Lung (tissue), 12 donors: ENCODE data around the gene STX8. TPM values are rescaled to one million over a fixed set of nuclear protein-coding genes. Genes with fewer than 3 reads are reported as not detected.
"Not testable (repeated sequence)": the region's sequence is repeated elsewhere in the genome, so short reads cannot be mapped to it uniquely, and the experiment has no call there.

Source experiments
- ATAC-seq: fragments of 200-7000 bp; cut with Tn5 transposase; one replicate; pipeline ENCODE4 v1.9.1; 2020; ENCODE audit warnings: moderate number of reproducible peaks; ENCODE audit not compliant: insufficient read depth, low FRiP score
- DNase-seq, 3 donors: peaks; one replicate each; pipeline ENCODE4 v3.0.0-alpha.2; 2013 to 2017
- H3K27ac ChIP-seq, 2 donors: one replicate each; pipeline ENCODE4 v1.5.1; 2013; ENCODE audit warnings: mild to moderate bottlenecking in 2 of 2, moderate library complexity in 2 of 2, control low read depth in 1 of 2, inconsistent platforms in 1 of 2, low read depth in 1 of 2, low read length in 1 of 2
- H3K27me3 ChIP-seq, 3 donors: one replicate each; pipeline ENCODE4 v1.5.1; 2013; ENCODE audit warnings: low read length in 2 of 3; ENCODE audit not compliant: control insufficient read depth in 3 of 3, insufficient read depth in 3 of 3
- H3K36me3 ChIP-seq, 4 donors: one replicate each; pipeline ENCODE4 v1.5.1; 2013; ENCODE audit warnings: low read length in 4 of 4, mild to moderate bottlenecking in 1 of 4, moderate library complexity in 1 of 4; ENCODE audit not compliant: control insufficient read depth in 4 of 4, insufficient read depth in 4 of 4
- H3K4me1 ChIP-seq, 5 donors: one replicate each; pipeline ENCODE4 v1.5.1; 2013; ENCODE audit warnings: low read length in 5 of 5, mild to moderate bottlenecking in 2 of 5, moderate library complexity in 1 of 5; ENCODE audit not compliant: control insufficient read depth in 5 of 5, insufficient read depth in 5 of 5
- H3K4me3 ChIP-seq: one replicate; pipeline ENCODE4 v1.5.1; 2013; ENCODE audit warnings: mild to moderate bottlenecking, control low read depth, moderate library complexity
- H3K9ac ChIP-seq, 2 donors: one replicate each; pipeline ENCODE4 v1.5.1; 2013; ENCODE audit warnings: low read length in 2 of 2, control low read depth in 1 of 2; ENCODE audit not compliant: insufficient read depth in 1 of 2
- H3K9me3 ChIP-seq, 4 donors: one replicate each; pipeline ENCODE4 v1.5.1; 2013; ENCODE audit warnings: low read length in 3 of 4, mild to moderate bottlenecking in 1 of 4, moderate library complexity in 1 of 4; ENCODE audit not compliant: control insufficient read depth in 4 of 4, insufficient read depth in 3 of 4
- CTCF ChIP-seq: IDR thresholded peaks from 2 replicates; pipeline ENCODE4 v1.5.1; 2012; ENCODE audit warnings: mild to moderate bottlenecking; ENCODE audit errors: control extremely low read depth, extremely low read depth
- WGBS, 2 donors: extraction: QIAGEN DNeasy Blood & Tissue Kit; methylation state at CpG; one replicate each; pipeline ENCODE4 v1.1.7; 2013; 5-methylcytosine and 5-hydroxymethylcytosine counted together
- polyA plus RNA-seq, 2 donors: library from polyadenylated mRNA; stranded (reverse); fragments of 200-250 nt; gene quantifications; one replicate each; pipeline ENCODE4 v1.2.1, GENCODE V29; 2013
- total RNA-seq, 2 donors: library from RNA; depleted of rRNA in 1 of 2; stranded (reverse); fragments of >200 nt in 1 of 2; gene quantifications; one replicate each; pipeline ENCODE4 v1.2.1, GENCODE V29; 2014 to 2021
- donor health status: control.
- donor health status: control.
- donor health status: Bipolar disorder and iron deficiency.
- donor health status: healthy.
- donor health status: DM: yes; HTN: yes; CAD: no.

The STX8 gene
- total and polyA plus RNA-seq, 4 donors: 36.5 to 81.1 (median 63.2) TPM

- Histone ChIP-seq H3K4me1 (no peaks in the 10 kb centered on the region), H3K4me3 (no peak overlapping the region), H3K27me3 (no peaks in the 10 kb centered on the region), H3K9ac (no peak overlapping the region), H3K36me3 (peaks cover 0 to 2% (median 0%) of the 10 kb centered on the region in 4 donors), H3K27ac (no peak overlapping the region), H3K9me3 (peaks cover 0 to 5% (median 0%) of the 10 kb centered on the region in 4 donors)
- ATAC-seq: no peak
- TF ChIP-seq CTCF: no peak
- no peak for DNase-seq
- whole genome bisulfite sequencing, 2 donors: 98 to 99% methylated on average over 4 of the region's 4 CpGs
Measured at GRCh38 chr17:9380361-9380760, 195.3 kb downstream of the STX8 start.

- not testable (repeated sequence) for H3K4me1 ChIP-seq, H3K27me3 ChIP-seq, H3K36me3 ChIP-seq, H3K9me3 ChIP-seq, H3K4me3 ChIP-seq, ATAC-seq, H3K9ac ChIP-seq, DNase-seq, H3K27ac ChIP-seq
- 94 to 98% methylated on average over 9 of the region's 9 CpGs for WGBS, 2 donors
Measured at GRCh38 chr17:9376177-9376576, 199.4 kb downstream of the STX8 start.

- Histone ChIP-seq H3K9ac (no peak overlapping the region), H3K27ac (peak overlapping the region in 1 of 2 donors; percentile 88), H3K27me3 (no peaks in the 10 kb centered on the region), H3K4me1 (peaks cover 0 to 15% (median 0%) of the 10 kb centered on the region in 5 donors), H3K4me3 (no peak overlapping the region), H3K36me3 (no peaks in the 10 kb centered on the region), H3K9me3 (no peaks in the 10 kb centered on the region)
- 63 to 81% methylated on average over 4 of the region's 4 CpGs for WGBS, 2 donors
- TF ChIP-seq CTCF: no peak
- DNase-seq (peak; percentile 13 to 38 (median 22)), ATAC-seq (peak; percentile 58)
Measured at GRCh38 chr17:9371019-9371418, 204.6 kb downstream of the STX8 start.

- WGBS, 2 donors: 42 to 45% methylated on average over 6 of the region's 6 CpGs
- no peak for TF ChIP-seq CTCF
- H3K9ac ChIP-seq: no peak overlapping the region
- H3K36me3 ChIP-seq: no peaks in the 10 kb centered on the region
- H3K4me3 ChIP-seq: no peak overlapping the region
- no peaks in the 10 kb centered on the region for H3K27me3 ChIP-seq
- DNase-seq (peak in 1 of 3 donors; percentile 38), ATAC-seq (no peak)
- H3K4me1 ChIP-seq: peaks cover 0 to 15% (median 0%) of the 10 kb centered on the region in 5 donors
- no peaks in the 10 kb centered on the region for H3K9me3 ChIP-seq
- peak overlapping the region in 1 of 2 donors; percentile 88 for H3K27ac ChIP-seq
Measured at GRCh38 chr17:9370467-9370866, 205.2 kb downstream of the STX8 start.
